ENCODE measurements around the gene ATPAF1. TPM values are rescaled to one million over a fixed set of nuclear protein-coding genes. Genes with fewer than 3 reads are reported as not detected.

The ATPAF1 gene
- total RNA-seq, 1 experiment from 2014 or later = 42.1 TPM

GRCh38 chr1:46592823-46593222, 75.3 kb downstream of the ATPAF1 start:
- no peak for DNase-seq (ENCODE audit: low read depth)

GRCh38 chr1:46589529-46589928, 78.6 kb downstream of the ATPAF1 start:
- no peak for DNase-seq (ENCODE audit: low read depth)

DNA sequence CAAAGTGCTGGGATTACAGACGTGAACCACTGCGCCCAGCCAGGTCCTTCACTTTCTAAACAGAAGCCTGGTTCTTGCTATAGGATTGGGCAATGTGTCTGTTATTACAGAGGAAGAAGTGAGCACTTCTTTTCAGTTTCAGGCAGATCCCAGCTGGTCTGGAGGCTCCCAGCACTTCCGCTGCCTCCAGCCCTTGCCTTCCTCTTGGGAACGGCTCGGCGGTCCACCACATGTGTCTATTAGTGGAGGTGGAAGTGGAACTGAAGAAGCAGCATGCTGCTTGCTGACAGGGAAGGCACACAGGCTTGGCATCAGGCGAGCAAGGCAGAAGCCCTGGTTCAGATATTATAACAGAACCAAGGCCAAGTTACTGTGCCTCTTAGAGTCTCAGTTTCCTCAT, 81.1 kb downstream of the ATPAF1 start:
- DNase-seq (ENCODE audit: low read depth) = no peak

DNA sequence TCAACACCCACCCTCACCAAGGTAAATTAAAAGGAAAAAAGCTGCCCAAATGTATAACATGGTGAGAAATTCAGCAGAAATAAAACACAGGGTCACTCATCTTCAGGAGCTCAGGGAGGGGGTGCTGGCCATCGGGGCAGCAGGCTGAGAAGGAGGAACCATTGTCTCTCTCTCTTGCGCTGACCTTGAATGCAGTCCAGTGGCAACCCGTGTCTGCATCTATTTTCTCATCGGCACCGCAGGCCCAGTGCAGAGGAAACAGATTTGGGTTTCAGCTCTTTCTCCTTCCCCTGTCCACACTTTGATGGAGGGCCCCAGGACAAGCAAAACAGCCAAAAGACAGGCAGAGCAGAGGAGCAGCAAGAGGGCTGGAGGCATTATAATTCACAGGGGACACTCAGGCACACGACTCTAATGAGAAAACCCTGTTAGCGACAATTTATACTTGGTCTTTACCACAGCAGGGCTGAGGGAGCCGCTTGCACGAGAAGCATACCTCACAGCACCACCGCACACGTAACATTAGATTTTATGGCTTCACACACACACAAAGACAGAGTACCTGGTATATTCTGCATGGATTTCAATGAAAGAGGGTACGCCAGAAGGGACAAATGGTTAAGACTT, 82.7 kb downstream of the ATPAF1 start:
- DNase-seq (ENCODE audit: low read depth) = no peak

- no peak for DNase-seq (ENCODE audit: low read depth)
Measured at GRCh38 chr1:46583494-46583893, 84.7 kb downstream of the ATPAF1 start.

- DNase-seq (ENCODE audit: low read depth) = no peak
Measured at GRCh38 chr1:46582972-46583371, 85.2 kb downstream of the ATPAF1 start.

Other genes starting within 250 kb of the ATPAF1 start
- gene DMBX1, start 178.5 kb downstream of the ATPAF1 start, total RNA-seq (2014; rRNA removed) = not detected in 2 replicates
- gene KNCN, start 116.7 kb downstream of the ATPAF1 start, total RNA-seq (2014; rRNA removed) = not detected in 2 replicates
- 7.3 and 12.6 TPM in 2 replicates for gene MKNK1, start 64.1 kb downstream of the ATPAF1 start, total RNA-seq (2014; rRNA removed)
- 5.5 and 10.8 TPM in 2 replicates for gene MOB3C, start 51.6 kb downstream of the ATPAF1 start, total RNA-seq (2014; rRNA removed)
- gene TEX38, start 3.5 kb upstream of the ATPAF1 start, total RNA-seq (2014; rRNA removed) = 0.17 TPM in 1 of 2 replicates, not detected in the other
- 46.6 and 55.2 TPM in 2 replicates for gene EFCAB14, start 50.8 kb upstream of the ATPAF1 start, total RNA-seq (2014; rRNA removed)
- gene CYP4B1, start 130.7 kb upstream of the ATPAF1 start, total RNA-seq (2014; rRNA removed) = not detected in 2 replicates